ENCODE results near the gene RASA3. TPM values are rescaled to one million over a fixed set of nuclear protein-coding genes. Genes with fewer than 3 reads are reported as not detected.

The RASA3 gene
- total RNA-seq, 1 donor, result 36.1 TPM

DNA sequence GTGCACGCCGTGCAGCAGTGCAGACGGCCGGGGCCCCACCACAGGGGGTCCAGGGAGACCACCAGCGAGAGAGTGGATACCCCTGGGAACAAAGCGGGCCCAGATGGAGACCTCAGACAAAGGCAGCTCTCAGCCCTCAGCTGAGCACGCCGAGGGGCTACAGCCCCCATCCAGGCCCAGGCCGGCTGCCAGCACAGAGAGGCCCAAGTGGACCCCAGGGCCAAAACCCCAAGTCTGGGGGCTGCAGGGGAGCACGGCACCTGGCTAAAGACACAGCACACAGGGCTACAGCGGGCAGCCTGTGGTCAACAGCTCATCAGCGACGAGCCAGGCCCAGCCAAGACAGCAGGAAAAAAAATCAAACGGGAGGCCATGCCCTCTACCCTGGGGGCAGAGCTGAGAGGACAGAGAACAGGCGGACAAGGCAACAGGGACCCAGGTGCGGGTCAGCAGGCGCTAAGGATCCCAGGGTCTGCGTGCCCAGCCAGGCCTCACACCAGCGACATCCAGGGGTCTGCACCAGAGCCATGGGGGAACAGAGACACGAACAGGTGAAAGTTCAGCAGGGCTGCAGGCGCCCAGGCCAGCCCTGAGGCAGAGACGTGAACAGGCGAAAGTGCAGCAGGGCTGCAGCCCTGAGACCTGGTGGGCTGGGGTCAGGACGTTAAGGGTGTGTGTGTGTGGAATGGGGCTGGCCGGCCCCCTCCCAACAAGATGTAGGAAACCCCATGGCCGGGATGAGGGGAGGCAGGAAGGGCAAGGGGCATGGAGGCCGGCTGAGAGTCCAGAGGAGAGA, 34.3 kb downstream of the RASA3 start:
- no peak overlapping the region for H3K4me3 ChIP-seq (ENCODE audit: low read depth, low read length)
- no peak for DNase-seq (ENCODE audit: low read depth)
- TF ChIP-seq, protein P1, sequence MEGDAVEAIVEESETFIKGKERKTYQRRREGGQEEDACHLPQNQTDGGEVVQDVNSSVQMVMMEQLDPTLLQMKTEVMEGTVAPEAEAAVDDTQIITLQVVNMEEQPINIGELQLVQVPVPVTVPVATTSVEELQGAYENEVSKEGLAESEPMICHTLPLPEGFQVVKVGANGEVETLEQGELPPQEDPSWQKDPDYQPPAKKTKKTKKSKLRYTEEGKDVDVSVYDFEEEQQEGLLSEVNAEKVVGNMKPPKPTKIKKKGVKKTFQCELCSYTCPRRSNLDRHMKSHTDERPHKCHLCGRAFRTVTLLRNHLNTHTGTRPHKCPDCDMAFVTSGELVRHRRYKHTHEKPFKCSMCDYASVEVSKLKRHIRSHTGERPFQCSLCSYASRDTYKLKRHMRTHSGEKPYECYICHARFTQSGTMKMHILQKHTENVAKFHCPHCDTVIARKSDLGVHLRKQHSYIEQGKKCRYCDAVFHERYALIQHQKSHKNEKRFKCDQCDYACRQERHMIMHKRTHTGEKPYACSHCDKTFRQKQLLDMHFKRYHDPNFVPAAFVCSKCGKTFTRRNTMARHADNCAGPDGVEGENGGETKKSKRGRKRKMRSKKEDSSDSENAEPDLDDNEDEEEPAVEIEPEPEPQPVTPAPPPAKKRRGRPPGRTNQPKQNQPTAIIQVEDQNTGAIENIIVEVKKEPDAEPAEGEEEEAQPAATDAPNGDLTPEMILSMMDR (IDR thresholded peaks at IDR 0.05; ENCODE audit: insufficient read depth, low read length), result no peak

DNA sequence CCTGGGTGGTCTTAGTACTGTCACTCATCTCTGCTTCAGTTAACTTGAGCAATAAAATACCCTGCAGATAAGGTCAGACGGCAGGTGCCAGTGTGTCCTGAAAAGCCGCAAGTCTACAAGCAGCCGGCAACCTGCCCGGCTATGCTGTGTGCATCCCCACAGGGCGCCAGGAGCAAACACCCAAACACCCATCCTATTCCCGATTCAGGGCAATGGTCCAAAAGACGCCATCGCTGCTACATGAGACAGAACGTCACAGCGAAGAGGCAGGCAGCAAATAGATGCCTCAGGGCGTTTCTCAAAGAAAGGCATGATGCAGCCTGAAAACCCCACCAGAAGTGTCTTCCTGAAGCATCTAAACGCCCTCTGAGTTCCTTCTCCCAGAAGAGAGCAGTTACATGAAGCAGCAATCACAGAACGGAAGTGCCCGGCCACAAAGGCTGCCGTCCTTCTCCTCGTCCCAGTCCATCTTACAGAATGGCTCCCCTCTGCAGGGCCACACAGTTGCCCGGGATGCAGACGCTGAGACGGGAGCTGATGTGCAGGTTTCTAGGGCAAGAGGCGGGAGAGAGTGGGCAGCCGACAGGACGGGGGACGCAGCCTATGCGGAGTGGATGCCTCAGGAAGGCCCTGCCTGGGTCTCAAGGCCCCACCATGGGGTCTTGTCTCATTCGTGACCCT, 35.1 kb downstream of the RASA3 start:
- no peak overlapping the region for H3K4me3 ChIP-seq (ENCODE audit: low read depth, low read length)
- no peak for DNase-seq (ENCODE audit: low read depth)
- TF ChIP-seq, protein P1 (IDR thresholded peaks at IDR 0.05; ENCODE audit: insufficient read depth, low read length), result no peak

DNA sequence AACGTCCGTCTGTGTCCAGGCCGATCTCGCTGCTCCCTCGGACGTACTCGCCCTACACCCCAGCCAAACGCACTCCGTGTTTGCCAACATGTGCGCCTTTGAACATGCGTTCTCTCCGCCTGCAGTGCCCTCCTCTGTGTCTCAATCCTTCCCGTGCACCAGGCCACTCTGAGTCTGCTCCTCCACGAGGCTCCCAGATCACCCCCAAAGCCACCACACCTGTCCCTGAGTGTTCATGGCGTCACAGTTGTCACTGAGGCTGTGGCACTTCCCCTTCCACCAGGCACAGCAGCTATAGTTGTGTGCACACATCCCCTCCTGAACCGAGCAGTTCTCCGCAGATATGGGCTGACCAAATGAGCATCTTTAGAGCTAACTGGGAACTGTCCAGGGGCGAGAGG, 35.6 kb downstream of the RASA3 start:
- no peak for DNase-seq (ENCODE audit: low read depth)
- TF ChIP-seq, protein P1 (IDR thresholded peaks at IDR 0.05; ENCODE audit: insufficient read depth, low read length), result no peak
- H3K4me3 ChIP-seq (ENCODE audit: low read depth, low read length), result no peak overlapping the region

DNA sequence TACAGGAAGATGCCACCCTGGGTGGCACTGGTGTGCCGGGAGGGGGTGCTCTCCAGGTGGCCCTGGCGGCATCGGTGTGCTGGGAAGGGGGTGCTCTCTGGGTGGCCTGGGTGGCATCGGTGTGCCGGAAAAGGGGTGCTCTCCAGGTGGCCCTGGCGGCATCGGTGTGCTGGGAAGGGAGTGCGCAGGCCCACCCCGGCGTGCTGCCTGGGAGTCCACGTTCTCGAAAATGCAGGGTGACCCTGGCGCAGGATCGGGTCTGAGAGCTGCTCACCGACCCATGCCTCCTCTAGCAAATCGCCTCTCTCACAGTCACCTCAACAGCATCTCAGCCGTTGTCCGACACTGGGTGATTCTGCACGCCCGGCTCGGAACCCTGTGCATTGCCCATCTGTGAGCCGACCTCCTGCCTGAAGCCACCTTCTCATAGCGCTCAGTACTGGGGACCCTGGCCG, 36.4 kb downstream of the RASA3 start:
- no peak for DNase-seq (ENCODE audit: low read depth)
- TF ChIP-seq, protein P1 (IDR thresholded peaks at IDR 0.05; ENCODE audit: insufficient read depth, low read length), result no peak
- H3K4me3 ChIP-seq (ENCODE audit: low read depth, low read length), result no peak overlapping the region

DNA sequence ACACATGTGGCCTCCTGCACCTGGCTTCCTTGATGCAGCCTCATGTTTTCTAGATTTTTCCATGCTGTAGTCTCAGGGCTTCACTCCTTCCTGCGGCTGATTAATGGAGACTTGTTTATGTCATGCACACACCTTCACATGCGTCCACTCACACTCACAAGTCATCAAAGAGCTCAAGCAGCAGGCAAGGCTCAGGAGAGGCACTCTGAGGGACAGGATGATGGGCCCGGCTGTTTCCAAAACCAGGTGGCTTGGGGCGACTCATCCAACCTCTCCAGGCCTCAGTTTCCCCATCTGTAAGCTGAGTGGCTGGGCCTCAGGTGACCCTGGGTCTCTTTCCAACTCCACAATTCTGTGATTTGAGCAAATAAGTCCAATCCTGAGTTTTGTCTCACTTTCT, 36.9 kb downstream of the RASA3 start:
- H3K4me3 ChIP-seq (ENCODE audit: low read depth, low read length), result no peak overlapping the region
- DNase-seq (ENCODE audit: low read depth), result no peak
- TF ChIP-seq, protein P1 (IDR thresholded peaks at IDR 0.05; ENCODE audit: insufficient read depth, low read length), result no peak

DNA sequence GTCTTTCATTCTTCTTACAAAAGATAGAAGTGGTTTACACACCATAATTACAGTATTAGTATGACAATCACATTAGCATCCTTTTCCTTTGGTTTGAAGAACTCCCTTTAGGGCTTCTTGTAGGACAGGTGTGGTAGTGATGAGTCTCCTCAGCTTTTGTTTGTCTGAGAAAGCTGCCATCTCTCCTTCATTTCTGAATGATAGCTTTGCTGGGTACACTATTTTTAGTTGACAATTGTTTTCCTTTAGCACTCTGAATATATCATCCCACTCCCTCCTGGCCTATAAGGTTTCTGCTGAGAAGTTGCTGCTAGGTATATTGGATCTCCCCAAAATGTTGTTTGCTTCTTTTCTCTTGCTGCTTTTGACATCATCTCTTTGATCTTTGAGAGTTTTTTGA, 39.3 kb downstream of the RASA3 start:
- DNase-seq (ENCODE audit: low read depth), result no peak
- TF ChIP-seq, protein P1 (IDR thresholded peaks at IDR 0.05; ENCODE audit: insufficient read depth, low read length), result no peak
- H3K4me3 ChIP-seq (ENCODE audit: low read depth, low read length), result no peak overlapping the region

Measured in fibroblast of the aortic adventitia (primary cell).